Measurements from ENCODE around the gene C1orf141. TPM values are rescaled to one million over a fixed set of nuclear protein-coding genes. Genes with fewer than 3 reads are reported as not detected.

Gene C1orf141
- total RNA-seq, 6 experiments from 2014 or later, result not detected

GRCh38 chr1:67058761-67059160, 76.0 kb downstream of the C1orf141 start:
- TF ChIP-seq POLR2A (IDR thresholded peaks at IDR 0.05), result no peak
- TF ChIP-seq CTCF (IDR thresholded peaks at IDR 0.05), result no peak
- no peaks in the 10 kb centered on the region for H3K27me3 ChIP-seq
- ATAC-seq (no peak), DNase-seq (no peak)
- no peak overlapping the region for H3K27ac ChIP-seq
- intact Hi-C loops (cut with DNase I), result no loop called here
- H3K36me3 ChIP-seq, result no peaks in the 10 kb centered on the region
- 81% methylated on average over 3 of the region's 3 CpGs for WGBS (ENCODE audit: insufficient coverage, low coverage, low lambda C conversion rate, missing lambda C conversion rate)
- no peak overlapping the region for H3K4me3 ChIP-seq
- no peaks in the 10 kb centered on the region for H3K4me1 ChIP-seq
- H3K9me3 ChIP-seq, result no peaks in the 10 kb centered on the region

GRCh38 chr1:67058242-67058641, 76.5 kb downstream of the C1orf141 start:
- intact Hi-C loops (cut with DNase I), result no loop called here
- Histone ChIP-seq H3K4me3 (no peak overlapping the region), H3K4me1 (no peaks in the 10 kb centered on the region), H3K27ac (no peak overlapping the region), H3K27me3 (no peaks in the 10 kb centered on the region), H3K9me3 (no peaks in the 10 kb centered on the region), H3K36me3 (no peaks in the 10 kb centered on the region)
- DNase-seq (no peak), ATAC-seq (peak in 1 of 4 donors; percentile 3)
- no peak for TF ChIP-seq POLR2A (IDR thresholded peaks at IDR 0.05)
- TF ChIP-seq CTCF (IDR thresholded peaks at IDR 0.05), result no peak
- WGBS (ENCODE audit: insufficient coverage, low coverage, low lambda C conversion rate, missing lambda C conversion rate), result 100% methylated on average over 1 of the region's 1 CpG

- H3K36me3 ChIP-seq, result peaks cover 0 to 24% (median 5%) of the 10 kb centered on the region in 4 donors
- intact Hi-C loops (cut with DNase I), result no loop called here
- peak; percentile 89 to 95 (median 94) for DNase-seq
- peak within 1 kb of the TSS; percentile 83 to 93 (median 86) for H3K4me3 ChIP-seq
- no peak for TF ChIP-seq CTCF (IDR thresholded peaks at IDR 0.05)
- TF ChIP-seq POLR2A (IDR thresholded peaks at IDR 0.05), result peak; percentile 86
- peak; percentile 91 to 96 (median 92) for ATAC-seq
- H3K9me3 ChIP-seq, result no peaks in the 10 kb centered on the region
- no peaks in the 10 kb centered on the region for H3K27me3 ChIP-seq
- peak within 1 kb of the TSS; percentile 78 to 93 (median 89) for H3K27ac ChIP-seq
- under 1% methylated on average over 28 of the region's 73 CpGs for WGBS (ENCODE audit: insufficient coverage, low coverage, low lambda C conversion rate, missing lambda C conversion rate)
- peaks cover 0 to 15% (median 3%) of the 10 kb centered on the region in 4 donors for H3K4me1 ChIP-seq
Observed at GRCh38 chr1:67053785-67054772, 80.7 kb downstream of the C1orf141 start, which contains the start of gene SLC35D1. SLC35D1 (minus strand) TSS chr1:67054148; CDS start chr1:67054013, 135 bp downstream.

- peak; percentile 72 to 85 (median 82) for ATAC-seq
- intact Hi-C loops (cut with DNase I), result no loop called here
- peaks cover 0 to 30% (median 7%) of the 10 kb centered on the region in 4 donors for H3K36me3 ChIP-seq
- TF ChIP-seq CTCF (IDR thresholded peaks at IDR 0.05) (no peak), POLR2A (IDR thresholded peaks at IDR 0.05) (no peak)
- no CpG with 5 or more reads among the region's 34 CpGs for WGBS (ENCODE audit: insufficient coverage, low coverage, low lambda C conversion rate, missing lambda C conversion rate)
- peak overlapping the region; percentile 83 to 93 (median 86) for H3K4me3 ChIP-seq
- H3K27me3 ChIP-seq, result no peaks in the 10 kb centered on the region
- H3K9me3 ChIP-seq, result no peaks in the 10 kb centered on the region
- H3K4me1 ChIP-seq, result peaks cover 0 to 15% (median 3%) of the 10 kb centered on the region in 4 donors
- peak; percentile 74 to 84 (median 81) for DNase-seq
- peak overlapping the region; percentile 78 to 93 (median 89) for H3K27ac ChIP-seq
Observed at GRCh38 chr1:67053535-67053784, 81.3 kb downstream of the C1orf141 start.

Data from right lobe of liver (tissue), 6 donors.